Lower lobe of right lung (tissue), 2 donors: ENCODE data around the gene GRM5. TPM values are rescaled to one million over a fixed set of nuclear protein-coding genes. Genes with fewer than 3 reads are reported as not detected.

Experiments
- ATAC-seq, 2 donors: fragments of 200-7000 bp; cut with Tn5 transposase; one replicate each; pipeline ENCODE4 v1.9.1; 2020 to 2022; ENCODE audit warnings: mild to moderate bottlenecking in 2 of 2, moderate library complexity in 2 of 2
- DNase-seq: peaks from one replicate; pipeline ENCODE4 v3.0.0-alpha.2; 2020
- H3K27ac ChIP-seq: fragments of 200-600 bp; one replicate; pipeline ENCODE4 v1.8.0; 2022
- H3K27me3 ChIP-seq: fragments of 200-600 bp; one replicate; pipeline ENCODE4 v1.8.0; 2022; ENCODE audit warnings: low read depth
- H3K36me3 ChIP-seq: fragments of 200-600 bp; one replicate; pipeline ENCODE4 v1.8.0; 2022; ENCODE audit warnings: mild to moderate bottlenecking
- H3K4me1 ChIP-seq: fragments of 200-600 bp; one replicate; pipeline ENCODE4 v1.8.0; 2022
- H3K4me3 ChIP-seq: fragments of 200-600 bp; one replicate; pipeline ENCODE4 v1.8.0; 2022; ENCODE audit warnings: mild to moderate bottlenecking
- H3K9me3 ChIP-seq: fragments of 200-600 bp; one replicate; pipeline ENCODE4 v1.8.0; 2022
- intact Hi-C: fragments of 100-400 bp; cut with DNase I; formaldehyde crosslinking; loops from one replicate; pipeline ENCODE4 v1.11.0; 2022
- total RNA-seq: library from RNA; stranded (reverse); fragmentation: NEBNext Ultra II Directional; extraction: Animal tissue kit (Norgen Biotek cat#: 25700); gene quantifications from one replicate; pipeline ENCODE4 v1.2.1, GENCODE V29; 2021
- TF ChIP-seq, protein P1 (sequence below): fragments of 200-600 bp; IDR thresholded peaks from one replicate; pipeline ENCODE4 v1.8.0; 2022; ENCODE audit warnings: antibody characterized with exemption, mild to moderate bottlenecking
- donor health status: DM: no; HTN: yes; CAD: no; lungs with severe emphysema.

GRM5 gene
- total RNA-seq, 1 donor from 2014 or later = 0.21 TPM

DNA sequence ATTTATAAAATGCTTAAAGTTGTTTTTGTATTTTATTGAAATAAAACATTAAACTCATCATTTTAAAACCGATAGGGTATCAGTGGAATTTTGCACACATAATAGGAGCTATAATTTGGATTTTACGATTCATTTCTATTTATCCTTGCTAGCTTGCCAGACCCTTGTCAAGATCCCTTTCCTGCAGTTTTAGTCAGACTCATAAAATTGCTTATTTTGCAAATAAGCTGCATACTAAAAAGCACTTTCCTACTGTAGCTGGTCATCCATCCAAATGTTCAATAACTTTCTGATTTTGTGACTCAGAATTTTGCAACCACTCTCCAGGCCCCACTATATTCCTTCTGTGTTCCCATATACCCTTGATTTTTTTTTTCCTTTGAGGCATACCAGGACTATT, 489.0 kb downstream of the GRM5 start:
- no peak for DNase-seq
- H3K27me3 ChIP-seq = no peaks in the 10 kb centered on the region
- H3K9me3 ChIP-seq = no peaks in the 10 kb centered on the region
- no peaks in the 10 kb centered on the region for H3K36me3 ChIP-seq
- TF ChIP-seq, protein P1, sequence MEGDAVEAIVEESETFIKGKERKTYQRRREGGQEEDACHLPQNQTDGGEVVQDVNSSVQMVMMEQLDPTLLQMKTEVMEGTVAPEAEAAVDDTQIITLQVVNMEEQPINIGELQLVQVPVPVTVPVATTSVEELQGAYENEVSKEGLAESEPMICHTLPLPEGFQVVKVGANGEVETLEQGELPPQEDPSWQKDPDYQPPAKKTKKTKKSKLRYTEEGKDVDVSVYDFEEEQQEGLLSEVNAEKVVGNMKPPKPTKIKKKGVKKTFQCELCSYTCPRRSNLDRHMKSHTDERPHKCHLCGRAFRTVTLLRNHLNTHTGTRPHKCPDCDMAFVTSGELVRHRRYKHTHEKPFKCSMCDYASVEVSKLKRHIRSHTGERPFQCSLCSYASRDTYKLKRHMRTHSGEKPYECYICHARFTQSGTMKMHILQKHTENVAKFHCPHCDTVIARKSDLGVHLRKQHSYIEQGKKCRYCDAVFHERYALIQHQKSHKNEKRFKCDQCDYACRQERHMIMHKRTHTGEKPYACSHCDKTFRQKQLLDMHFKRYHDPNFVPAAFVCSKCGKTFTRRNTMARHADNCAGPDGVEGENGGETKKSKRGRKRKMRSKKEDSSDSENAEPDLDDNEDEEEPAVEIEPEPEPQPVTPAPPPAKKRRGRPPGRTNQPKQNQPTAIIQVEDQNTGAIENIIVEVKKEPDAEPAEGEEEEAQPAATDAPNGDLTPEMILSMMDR = no peak
- intact Hi-C loops = no loop called here
- H3K4me3 ChIP-seq = no peak overlapping the region
- no peaks in the 10 kb centered on the region for H3K4me1 ChIP-seq
- no peak overlapping the region for H3K27ac ChIP-seq
- ATAC-seq = no peak

DNA sequence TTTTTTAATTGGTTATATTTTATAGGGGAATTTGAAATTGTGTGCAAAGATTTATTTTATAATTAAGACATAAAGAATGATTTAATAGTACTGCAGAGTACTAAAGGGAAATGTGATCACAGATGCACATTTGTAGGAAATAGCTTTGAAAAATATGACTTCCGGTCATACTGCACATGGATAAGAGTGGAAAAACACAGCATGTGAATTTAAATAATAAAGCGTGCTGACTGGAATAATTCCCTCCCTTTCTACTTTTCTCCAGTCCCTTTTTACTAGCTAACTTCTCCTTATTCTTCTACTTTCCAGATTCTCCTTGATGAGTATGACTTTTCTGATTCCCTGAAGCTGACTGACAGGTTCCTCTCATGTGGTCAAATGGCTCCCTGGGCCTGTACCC, 489.9 kb downstream of the GRM5 start:
- Histone ChIP-seq H3K4me1 (no peaks in the 10 kb centered on the region), H3K27ac (no peak overlapping the region), H3K36me3 (no peaks in the 10 kb centered on the region), H3K27me3 (no peaks in the 10 kb centered on the region), H3K4me3 (no peak overlapping the region), H3K9me3 (no peaks in the 10 kb centered on the region)
- DNase-seq (no peak), ATAC-seq (no peak)
- TF ChIP-seq, protein P1 = no peak
- intact Hi-C loops = no loop called here

DNA sequence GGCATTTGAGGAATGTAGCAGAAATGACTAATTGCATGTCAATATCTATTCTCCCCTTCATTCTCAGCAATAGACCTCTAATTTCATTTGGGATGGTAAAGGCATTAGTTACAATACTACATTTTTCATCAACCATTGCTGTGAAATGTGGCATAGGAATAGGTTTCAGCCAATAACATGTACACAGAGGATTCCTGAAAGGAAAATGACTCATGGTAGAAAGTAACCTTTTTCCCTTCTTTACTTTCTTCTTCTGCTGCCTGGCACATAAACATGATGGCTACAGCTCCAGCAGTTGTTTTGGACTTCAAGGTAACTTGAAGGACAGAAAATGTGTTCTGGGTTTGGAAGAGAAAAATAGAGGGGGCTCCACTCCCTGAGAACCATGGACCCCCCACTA, 496.4 kb downstream of the GRM5 start:
- H3K27me3 ChIP-seq = no peaks in the 10 kb centered on the region
- TF ChIP-seq, protein P1 = no peak
- no peak overlapping the region for H3K27ac ChIP-seq
- H3K36me3 ChIP-seq = no peaks in the 10 kb centered on the region
- no peak for ATAC-seq
- intact Hi-C loops = no loop called here
- no peak for DNase-seq
- H3K4me3 ChIP-seq = no peak overlapping the region
- H3K4me1 ChIP-seq = no peaks in the 10 kb centered on the region
- H3K9me3 ChIP-seq = no peaks in the 10 kb centered on the region

DNA sequence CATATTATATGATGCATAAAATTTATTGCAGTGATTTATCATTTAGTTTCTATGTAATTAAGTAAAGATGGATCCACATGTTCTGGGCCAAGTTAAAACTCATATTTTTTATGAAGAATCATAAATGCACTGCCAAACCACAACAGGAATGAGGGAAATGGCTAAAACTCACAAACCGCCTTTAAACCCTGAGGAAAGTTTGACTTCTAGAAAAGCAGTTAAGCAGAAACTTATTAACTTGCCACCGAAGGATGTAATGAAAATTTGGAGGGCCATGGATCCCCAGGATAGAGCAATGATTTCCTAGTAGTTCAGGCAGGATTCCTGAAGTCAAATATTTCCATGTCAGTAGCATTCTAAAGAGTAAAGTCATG, 510.0 kb downstream of the GRM5 start:
- H3K4me3 ChIP-seq = no peak overlapping the region
- no peaks in the 10 kb centered on the region for H3K36me3 ChIP-seq
- no peaks in the 10 kb centered on the region for H3K4me1 ChIP-seq
- H3K9me3 ChIP-seq = no peaks in the 10 kb centered on the region
- H3K27me3 ChIP-seq = no peaks in the 10 kb centered on the region
- DNase-seq = no peak
- no peak for ATAC-seq
- H3K27ac ChIP-seq = no peak overlapping the region
- intact Hi-C loops = no loop called here
- TF ChIP-seq, protein P1 = no peak

DNA sequence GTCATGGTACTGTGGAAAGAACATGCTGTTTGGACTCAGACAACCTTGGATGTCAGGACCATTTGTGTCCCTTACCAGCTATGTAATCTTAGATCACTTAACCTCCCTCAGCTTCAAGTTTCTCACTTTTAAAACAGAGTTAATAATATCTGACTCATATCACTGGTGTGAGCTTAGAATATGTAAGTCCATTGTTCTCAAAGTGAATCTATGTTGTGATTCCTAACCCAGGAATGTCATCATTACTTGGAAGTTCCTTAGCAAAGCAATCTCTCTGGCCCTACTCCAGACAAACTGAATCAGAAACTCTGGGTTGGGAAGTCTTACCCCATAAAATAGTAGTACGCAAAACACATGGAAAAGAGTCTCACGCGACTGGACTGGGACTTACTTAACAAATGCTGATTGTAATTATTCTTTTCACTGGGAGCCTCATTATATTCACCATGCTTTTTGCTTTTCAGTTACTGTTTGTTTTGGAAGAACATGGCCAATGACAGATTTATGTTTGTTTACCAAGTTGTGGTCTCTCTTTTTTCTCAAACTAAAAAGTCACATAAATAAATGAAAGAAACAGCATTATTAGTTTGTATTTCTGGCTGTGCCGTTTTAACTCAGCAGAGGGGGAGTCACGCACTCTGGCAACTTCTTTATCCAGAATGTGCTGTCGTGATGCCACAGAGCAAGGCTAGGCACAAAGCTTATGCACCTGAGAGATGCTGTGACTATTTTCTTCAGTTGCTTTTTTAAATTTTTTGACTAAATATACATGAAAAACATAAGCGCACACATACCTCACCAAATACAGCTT, 510.6 kb downstream of the GRM5 start:
- no peak for DNase-seq
- intact Hi-C loops = no loop called here

More for the DNA sequence above, 510.6 kb downstream of the GRM5 start:
- peak; percentile 19 to 23 for ATAC-seq
- Histone ChIP-seq H3K4me3 (no peak overlapping the region), H3K36me3 (no peaks in the 10 kb centered on the region), H3K9me3 (no peaks in the 10 kb centered on the region), H3K4me1 (no peaks in the 10 kb centered on the region), H3K27ac (no peak overlapping the region), H3K27me3 (no peaks in the 10 kb centered on the region)
- TF ChIP-seq, protein P1 = no peak
